ENCODE measurements around the gene MAB21L4. TPM values are rescaled to one million over a fixed set of nuclear protein-coding genes. Genes with fewer than 3 reads are reported as not detected.

Gene MAB21L4
- total RNA-seq, 1 experiment from 2014 or later: 0.15 TPM

- TF ChIP-seq, protein P1, sequence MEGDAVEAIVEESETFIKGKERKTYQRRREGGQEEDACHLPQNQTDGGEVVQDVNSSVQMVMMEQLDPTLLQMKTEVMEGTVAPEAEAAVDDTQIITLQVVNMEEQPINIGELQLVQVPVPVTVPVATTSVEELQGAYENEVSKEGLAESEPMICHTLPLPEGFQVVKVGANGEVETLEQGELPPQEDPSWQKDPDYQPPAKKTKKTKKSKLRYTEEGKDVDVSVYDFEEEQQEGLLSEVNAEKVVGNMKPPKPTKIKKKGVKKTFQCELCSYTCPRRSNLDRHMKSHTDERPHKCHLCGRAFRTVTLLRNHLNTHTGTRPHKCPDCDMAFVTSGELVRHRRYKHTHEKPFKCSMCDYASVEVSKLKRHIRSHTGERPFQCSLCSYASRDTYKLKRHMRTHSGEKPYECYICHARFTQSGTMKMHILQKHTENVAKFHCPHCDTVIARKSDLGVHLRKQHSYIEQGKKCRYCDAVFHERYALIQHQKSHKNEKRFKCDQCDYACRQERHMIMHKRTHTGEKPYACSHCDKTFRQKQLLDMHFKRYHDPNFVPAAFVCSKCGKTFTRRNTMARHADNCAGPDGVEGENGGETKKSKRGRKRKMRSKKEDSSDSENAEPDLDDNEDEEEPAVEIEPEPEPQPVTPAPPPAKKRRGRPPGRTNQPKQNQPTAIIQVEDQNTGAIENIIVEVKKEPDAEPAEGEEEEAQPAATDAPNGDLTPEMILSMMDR (conservative IDR thresholded peaks at IDR 0.05): no peak
- no peak overlapping the region for H2BK120ac ChIP-seq (ENCODE audit: low read depth, low read length, poor library complexity, severe bottlenecking)
- H2BK5ac ChIP-seq (ENCODE audit: insufficient read length, low read length): no peak overlapping the region
- H3K4ac ChIP-seq (ENCODE audit: low read depth, low read length): no peak overlapping the region
- H2AFZ ChIP-seq (ENCODE audit: low read length): no peak overlapping the region
- no peak overlapping the region for H3K56ac ChIP-seq (ENCODE audit: insufficient read length, low read depth, low read length)
- no peak overlapping the region for H2BK20ac ChIP-seq (ENCODE audit: low read depth, low read length, poor library complexity, severe bottlenecking)
- no CpG with 5 or more reads among the region's 38 CpGs for WGBS (ENCODE audit: extremely low coverage, insufficient read length, low lambda C conversion rate)
- no peak overlapping the region for H3K27ac ChIP-seq (ENCODE audit: insufficient read length, low read depth, low read length)
- H3T11ph ChIP-seq (ENCODE audit: low read length): no peak overlapping the region
- H2BK15ac ChIP-seq (ENCODE audit: low read depth, low read length): no peak overlapping the region
- no peaks in the 10 kb centered on the region for H3K79me1 ChIP-seq (ENCODE audit: insufficient read depth, low read depth, low read length, poor library complexity, severe bottlenecking)
- no peak overlapping the region for H3K14ac ChIP-seq (ENCODE audit: insufficient read depth, low read length)
- H4K20me1 ChIP-seq (ENCODE audit: control insufficient read depth, insufficient read depth, insufficient read length): no peaks in the 10 kb centered on the region
- DNase-seq: peak; percentile 30
- Mint-ChIP-seq H3K4me1 (no peaks in the 10 kb centered on the region; a peak in 1 of 4 replicates), H3K4me3 (no peak overlapping the region), H3K9me3 (no peaks in the 10 kb centered on the region), H3K36me3 (ENCODE audit: insufficient read depth in 1 of 3, low read depth in 3 of 3) (no peaks in the 10 kb centered on the region), H3K27ac (peak overlapping the region in 1 of 3 experiments; percentile 62; a peak in 1 of 7 replicates), H3K27me3 (ENCODE audit: low read depth) (no peaks in the 10 kb centered on the region; the same call in 1 of the 2 replicates)
- H3K4me1 ChIP-seq (ENCODE audit: insufficient read depth, low read length): no peaks in the 10 kb centered on the region
- no peak overlapping the region for H4K8ac ChIP-seq (replicated peaks; ENCODE audit: insufficient read length, low read depth, low read length)
- H3K9me3 ChIP-seq (ENCODE audit: control insufficient read depth, low read depth, low read length): no peaks in the 10 kb centered on the region
- H3K18ac ChIP-seq (ENCODE audit: insufficient read length, low read depth, low read length): no peak overlapping the region
- H2BK12ac ChIP-seq (ENCODE audit: insufficient read length, low read depth, low read length): no peak overlapping the region
- H4K91ac ChIP-seq (ENCODE audit: insufficient read length, low read depth, low read length): no peak overlapping the region
- H3K23ac ChIP-seq (ENCODE audit: insufficient read length, low read depth, low read length): no peak overlapping the region
- no peaks in the 10 kb centered on the region for H3K23me2 ChIP-seq (ENCODE audit: insufficient read length, low read depth, low read length, poor library complexity, severe bottlenecking)
- H4K5ac ChIP-seq (ENCODE audit: insufficient read length, low read depth, low read length): no peak overlapping the region
- H3K9ac ChIP-seq (ENCODE audit: extremely low read depth, insufficient read length, low read length): no peak overlapping the region
- H2AK5ac ChIP-seq (ENCODE audit: insufficient read length, low read length): no peak overlapping the region
- H3K27me3 ChIP-seq (ENCODE audit: insufficient read depth, low read length): no peaks in the 10 kb centered on the region
- no peak overlapping the region for H3K4me2 ChIP-seq (ENCODE audit: insufficient read depth, insufficient read length, low read length)
- no peaks in the 10 kb centered on the region for H3K79me2 ChIP-seq (ENCODE audit: insufficient read depth, low read length)
These were observed 30.8 kb upstream of the MAB21L4 start for GRCh38 chr2:240926516-240927389.

All from H9 (cell line).